ENCODE data around the gene CA6.

Gene CA6

DNA sequence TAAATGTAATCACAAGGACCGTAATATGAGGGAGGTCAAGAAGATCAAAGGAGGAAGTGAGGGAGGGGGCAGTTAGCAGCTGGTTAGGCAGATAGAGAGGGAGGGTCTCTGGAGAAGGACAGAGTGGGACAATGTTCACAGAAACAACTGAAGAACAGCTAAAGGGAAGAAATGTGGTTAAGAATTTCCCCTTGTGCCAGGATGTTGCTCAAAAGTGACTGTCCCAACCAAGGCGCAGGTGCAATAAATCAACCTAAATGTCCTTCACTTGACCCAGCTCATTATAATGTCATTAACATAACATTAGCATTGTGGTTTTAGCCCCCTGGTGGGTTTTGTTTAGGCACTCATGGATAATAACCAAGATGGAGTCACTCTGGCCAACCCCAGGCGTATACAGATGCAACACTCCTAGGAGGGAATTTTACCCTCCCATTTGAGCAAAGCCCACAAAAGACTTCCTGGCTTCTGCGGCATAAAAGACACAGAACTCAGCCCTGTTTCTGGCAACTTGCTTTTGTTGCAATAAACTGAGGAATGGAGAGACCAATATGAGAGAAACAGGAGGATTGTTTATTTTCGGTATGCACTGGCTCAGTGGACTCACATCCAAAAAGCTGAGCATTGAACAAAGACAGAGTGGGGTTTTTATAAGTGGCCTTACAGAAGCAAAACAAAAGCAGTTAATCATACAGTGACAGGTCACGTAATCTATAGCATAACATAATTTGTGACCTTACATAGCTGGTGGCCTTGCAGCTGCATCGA lies 7.3 kb upstream of the CA6 start:
- no peak for DNase-seq (ENCODE audit: extremely low read depth, insufficient read length)
- H3K27me3 ChIP-seq (replicated peaks; ENCODE audit: control insufficient read depth, insufficient read depth, low read length), result no peaks in the 10 kb centered on the region; the same call in 1 of the 2 replicates
- no peak overlapping the region for H3K4me3 ChIP-seq (replicated peaks; ENCODE audit: low read depth, low read length)
- TF ChIP-seq, protein P1, sequence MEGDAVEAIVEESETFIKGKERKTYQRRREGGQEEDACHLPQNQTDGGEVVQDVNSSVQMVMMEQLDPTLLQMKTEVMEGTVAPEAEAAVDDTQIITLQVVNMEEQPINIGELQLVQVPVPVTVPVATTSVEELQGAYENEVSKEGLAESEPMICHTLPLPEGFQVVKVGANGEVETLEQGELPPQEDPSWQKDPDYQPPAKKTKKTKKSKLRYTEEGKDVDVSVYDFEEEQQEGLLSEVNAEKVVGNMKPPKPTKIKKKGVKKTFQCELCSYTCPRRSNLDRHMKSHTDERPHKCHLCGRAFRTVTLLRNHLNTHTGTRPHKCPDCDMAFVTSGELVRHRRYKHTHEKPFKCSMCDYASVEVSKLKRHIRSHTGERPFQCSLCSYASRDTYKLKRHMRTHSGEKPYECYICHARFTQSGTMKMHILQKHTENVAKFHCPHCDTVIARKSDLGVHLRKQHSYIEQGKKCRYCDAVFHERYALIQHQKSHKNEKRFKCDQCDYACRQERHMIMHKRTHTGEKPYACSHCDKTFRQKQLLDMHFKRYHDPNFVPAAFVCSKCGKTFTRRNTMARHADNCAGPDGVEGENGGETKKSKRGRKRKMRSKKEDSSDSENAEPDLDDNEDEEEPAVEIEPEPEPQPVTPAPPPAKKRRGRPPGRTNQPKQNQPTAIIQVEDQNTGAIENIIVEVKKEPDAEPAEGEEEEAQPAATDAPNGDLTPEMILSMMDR (IDR thresholded peaks at IDR 0.05; ENCODE audit: insufficient read depth, low read length, poor library complexity, severe bottlenecking), result no peak
- no peaks in the 10 kb centered on the region for H3K36me3 ChIP-seq (ENCODE audit: control insufficient read depth, insufficient read depth, low read length)

DNA sequence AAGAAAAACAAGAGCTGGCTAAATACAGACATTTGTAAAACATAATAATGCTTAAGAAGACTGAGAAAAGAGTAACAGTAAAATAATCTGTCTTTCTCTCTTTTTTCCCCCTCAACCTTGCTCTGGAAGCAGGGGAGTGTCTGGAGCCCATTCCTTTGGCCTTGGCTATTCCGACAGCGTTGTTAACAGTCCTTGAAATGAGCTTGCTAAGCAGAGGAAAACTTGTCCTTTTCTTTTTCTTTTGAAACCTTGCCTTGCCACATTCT lies 6.7 kb upstream of the CA6 start:
- no peaks in the 10 kb centered on the region; the same call in 1 of the 2 replicates for H3K27me3 ChIP-seq (replicated peaks; ENCODE audit: control insufficient read depth, insufficient read depth, low read length)
- TF ChIP-seq, protein P1 (IDR thresholded peaks at IDR 0.05; ENCODE audit: insufficient read depth, low read length, poor library complexity, severe bottlenecking), result no peak

DNA sequence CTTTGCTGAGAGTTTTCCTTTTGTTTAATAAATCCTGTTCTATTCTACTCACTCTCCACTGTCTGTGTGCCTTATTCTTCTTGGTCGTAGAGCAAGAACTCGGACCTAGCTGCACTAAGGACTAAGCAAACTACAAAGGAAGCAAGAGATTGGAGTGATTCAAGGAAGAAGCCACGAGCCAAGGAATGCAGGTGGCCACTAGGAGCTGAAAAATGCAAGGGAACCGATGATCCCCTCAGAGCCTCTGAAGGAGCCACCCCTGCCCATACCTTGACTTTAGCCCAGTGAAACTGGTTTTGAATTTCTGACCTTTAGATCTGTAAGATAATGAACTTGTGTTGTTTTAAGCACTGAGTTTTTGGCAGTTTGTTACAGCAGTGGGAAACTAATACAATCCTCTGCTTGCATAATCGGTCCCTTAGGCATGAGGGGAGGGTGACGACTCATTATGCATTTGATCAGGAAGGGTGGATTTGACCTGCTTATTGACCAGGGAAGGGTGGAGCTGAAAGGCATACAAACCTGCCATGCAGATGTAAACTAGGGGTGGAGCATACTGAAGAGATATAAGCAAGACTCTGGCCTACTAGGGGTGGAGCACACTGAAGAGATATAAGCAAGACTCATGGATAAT lies 6.2 kb upstream of the CA6 start:
- no peak for DNase-seq (ENCODE audit: extremely low read depth, insufficient read length)
- H3K27me3 ChIP-seq (replicated peaks; ENCODE audit: control insufficient read depth, insufficient read depth, low read length), result no peaks in the 10 kb centered on the region; the same call in 1 of the 2 replicates
- no peak overlapping the region for H3K4me3 ChIP-seq (replicated peaks; ENCODE audit: low read depth, low read length)
- TF ChIP-seq, protein P1 (IDR thresholded peaks at IDR 0.05; ENCODE audit: insufficient read depth, low read length, poor library complexity, severe bottlenecking), result no peak
- no peaks in the 10 kb centered on the region for H3K36me3 ChIP-seq (ENCODE audit: control insufficient read depth, insufficient read depth, low read length)

More for the DNA sequence above, 6.7 kb upstream of the CA6 start:
- Histone ChIP-seq H3K36me3 (ENCODE audit: control insufficient read depth, insufficient read depth, low read length) (no peaks in the 10 kb centered on the region), H3K4me3 (replicated peaks; ENCODE audit: low read depth, low read length) (no peak overlapping the region)
- DNase-seq (ENCODE audit: extremely low read depth, insufficient read length), result no peak

DNA sequence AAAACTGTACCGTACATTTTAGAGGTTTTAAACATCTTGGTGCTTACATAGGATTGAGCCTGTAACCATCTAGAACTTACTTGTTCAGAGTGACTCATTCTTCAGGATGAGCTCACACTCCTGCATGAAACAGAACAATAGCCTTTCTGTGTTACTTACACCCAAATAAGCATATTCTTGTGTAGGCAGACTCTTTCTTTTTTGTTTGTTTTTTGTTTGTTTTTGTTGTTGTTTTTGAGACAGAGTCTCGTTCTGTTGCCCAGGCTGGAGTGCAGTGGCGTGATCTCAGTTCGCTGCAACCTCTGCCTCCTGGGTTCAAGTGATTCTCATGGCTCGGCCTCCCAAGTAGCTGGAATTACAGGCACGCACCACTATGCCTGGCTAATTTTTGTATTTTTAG lies 3.8 kb upstream of the CA6 start:
- H3K27me3 ChIP-seq (replicated peaks; ENCODE audit: control insufficient read depth, insufficient read depth, low read length), result no peaks in the 10 kb centered on the region; the same call in 1 of the 2 replicates
- no peaks in the 10 kb centered on the region for H3K36me3 ChIP-seq (ENCODE audit: control insufficient read depth, insufficient read depth, low read length)
- TF ChIP-seq, protein P1 (IDR thresholded peaks at IDR 0.05; ENCODE audit: insufficient read depth, low read length, poor library complexity, severe bottlenecking), result no peak
- no peak overlapping the region for H3K4me3 ChIP-seq (replicated peaks; ENCODE audit: low read depth, low read length)
- DNase-seq (ENCODE audit: extremely low read depth, insufficient read length), result no peak

DNA sequence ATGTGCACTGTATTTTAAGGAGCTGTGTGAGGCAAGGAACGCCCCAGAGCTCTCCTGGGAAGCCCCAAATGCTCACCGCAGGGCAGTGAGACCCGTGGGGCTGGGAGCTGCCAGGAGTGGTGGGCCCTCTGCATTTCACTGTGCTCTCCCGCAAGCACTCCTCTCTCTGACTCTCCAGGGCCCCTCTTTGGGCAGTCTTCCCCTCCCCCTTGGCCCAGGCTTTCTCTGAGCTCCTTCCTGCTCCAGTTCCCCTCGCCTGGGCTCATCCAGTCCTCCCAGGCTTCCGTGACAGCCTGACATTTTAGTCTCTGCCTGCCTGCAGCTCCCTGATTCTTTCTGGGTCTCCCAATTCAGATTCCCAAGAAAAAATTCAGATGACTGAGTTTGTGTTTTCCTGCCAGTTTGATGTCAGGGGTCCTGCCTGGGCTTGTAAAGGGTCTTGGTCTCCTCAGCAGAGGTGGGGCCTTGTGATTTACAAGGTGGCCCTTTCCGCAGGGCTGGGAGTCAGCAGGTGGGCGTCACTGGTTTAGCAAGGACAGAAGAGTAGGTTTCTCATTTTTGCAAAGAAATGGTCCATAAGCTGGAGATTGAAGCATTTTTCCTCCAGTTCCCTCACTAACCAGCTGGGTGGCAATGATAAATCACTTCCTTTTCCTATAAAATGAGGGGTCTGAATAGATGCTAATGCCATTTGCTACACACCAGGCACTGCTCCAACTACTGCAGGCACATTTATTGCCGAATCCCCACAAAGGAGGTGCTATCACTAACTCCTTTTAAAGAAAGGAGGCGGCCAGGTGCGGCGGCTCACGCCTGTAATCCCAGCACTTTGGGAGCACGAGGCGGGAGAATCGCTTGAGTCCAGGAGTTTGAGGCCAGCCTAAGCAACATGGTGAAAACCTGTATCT lies 1.9 kb upstream of the CA6 start:
- TF ChIP-seq, protein P1 (IDR thresholded peaks at IDR 0.05; ENCODE audit: insufficient read depth, low read length, poor library complexity, severe bottlenecking), result no peak
- Histone ChIP-seq H3K4me3 (replicated peaks; ENCODE audit: low read depth, low read length) (no peak overlapping the region), H3K36me3 (ENCODE audit: control insufficient read depth, insufficient read depth, low read length) (no peaks in the 10 kb centered on the region), H3K27me3 (replicated peaks; ENCODE audit: control insufficient read depth, insufficient read depth, low read length) (no peaks in the 10 kb centered on the region; the same call in 1 of the 2 replicates)
- no peak for DNase-seq (ENCODE audit: extremely low read depth, insufficient read length)
